HT1080 (cell line): ENCODE results near the gene SRSF10. TPM values are rescaled to one million over a fixed set of nuclear protein-coding genes. Genes with fewer than 3 reads are reported as not detected.
"Not testable (repeated sequence)": the region's sequence is repeated elsewhere in the genome, so short reads cannot be mapped to it uniquely, and the experiment has no call there.

Experiments used
- DNase-seq: peaks from one replicate; pipeline ENCODE4 v3.0.0-alpha.2; 2015; ENCODE audit warnings: low read depth
- total RNA-seq: library from RNA; depleted of rRNA; stranded (reverse); fragments of >200 nt; shearing (Covaris generic); gene quantifications from 2 replicates; pipeline ENCODE4 v1.2.3, GENCODE V29; 2014

The SRSF10 gene
- total RNA-seq, 1 experiment from 2014 or later, result 113 TPM

GRCh38 chr1:23999156-23999671, 19.1 kb upstream of the SRSF10 start:
- DNase-seq, result no peak

- no peak for DNase-seq
Measured at GRCh38 chr1:23997812-23998211, 17.7 kb upstream of the SRSF10 start.

GRCh38 chr1:23996700-23997229, 16.6 kb upstream of the SRSF10 start:
- DNase-seq, result no peak

- DNase-seq, result no peak
Measured at GRCh38 chr1:23995431-23995837, 15.3 kb upstream of the SRSF10 start.

GRCh38 chr1:23992011-23992410, 11.9 kb upstream of the SRSF10 start:
- not testable (repeated sequence) for DNase-seq

- no peak for DNase-seq
Measured at GRCh38 chr1:23989263-23989662, 9.1 kb upstream of the SRSF10 start.

- DNase-seq, result not testable (repeated sequence)
Measured at GRCh38 chr1:23987038-23987437, 6.9 kb upstream of the SRSF10 start.

- no peak for DNase-seq
Measured at GRCh38 chr1:23984417-23985186, 4.5 kb upstream of the SRSF10 start.

- peak; percentile 93 for DNase-seq
Measured at GRCh38 chr1:23980728-23981070, 572 bp upstream of the SRSF10 start.

- DNase-seq, result no peak
Measured at GRCh38 chr1:23979387-23979880, 693 bp downstream of the SRSF10 start.

- DNase-seq, result no peak
Measured at GRCh38 chr1:23978805-23979204, 1.3 kb downstream of the SRSF10 start.

- DNase-seq, result no peak
Measured at GRCh38 chr1:23977854-23978191, 2.3 kb downstream of the SRSF10 start.

- no peak for DNase-seq
Measured at GRCh38 chr1:23977187-23977853, 2.8 kb downstream of the SRSF10 start.

- DNase-seq, result no peak
Measured at GRCh38 chr1:23967871-23968270, 12.3 kb downstream of the SRSF10 start.

- no peak for DNase-seq
Measured at GRCh38 chr1:23966973-23967493, 13.1 kb downstream of the SRSF10 start.

GRCh38 chr1:23964790-23965740, 15.1 kb downstream of the SRSF10 start:
- no peak for DNase-seq

GRCh38 chr1:23964235-23964668, 15.9 kb downstream of the SRSF10 start:
- DNase-seq, result no peak

- DNase-seq, result no peak
Measured at GRCh38 chr1:23963617-23964234, 16.4 kb downstream of the SRSF10 start.

- DNase-seq, result no peak
Measured at GRCh38 chr1:23960291-23961020, 19.7 kb downstream of the SRSF10 start.
